GM12878 (cell line): ENCODE data around the gene UACA. TPM values are rescaled to one million over a fixed set of nuclear protein-coding genes. Genes with fewer than 3 reads are reported as not detected.

Experiments
- ATAC-seq: fragments of 200-7000 bp; cut with Tn5 transposase; 3 replicates; pipeline ENCODE4 v1.9.1; 2020; ENCODE audit warnings: mild to moderate bottlenecking, moderate library complexity
- BruUV-seq: library from RNA; stranded (reverse); fragments of 400-500 nt; replicated peaks from 2 replicates; lab custom pipeline; 2021; lab: Mats Ljungman, UMichigan
- CTCF ChIA-PET: fragments of 300-600 bp; sonication (Branson Sonifier 250); formaldehyde crosslinking; extraction: SDS; loops from one replicate; lab custom pipeline; 2021; ENCODE audit warnings: inconsistent platforms; lab: Yijun Ruan, JAX
- POLR2A ChIA-PET: fragments of 350-600 bp; formaldehyde crosslinking; extraction: SDS; loops from one replicate; lab custom pipeline; 2021; ENCODE audit warnings: inconsistent platforms; lab: Charles Lee
- RAD21 ChIA-PET: fragments of 300-600 bp; sonication (Branson Sonifier 250); formaldehyde crosslinking; loops from one replicate; lab custom pipeline; 2023; ENCODE audit warnings: antibody characterized with exemption; ENCODE audit not compliant: unreplicated experiment; lab: Charles Lee
- SMC1A ChIA-PET: fragments of 300-600 bp; sonication (Branson Sonifier 250); formaldehyde crosslinking; loops from one replicate; lab custom pipeline; 2023; ENCODE audit not compliant: unreplicated experiment, uncharacterized antibody; lab: Charles Lee
- DNase-seq: peaks from one replicate; pipeline ENCODE4 v3.0.0-alpha.2; 2011; ENCODE audit warnings: low read depth, low spot score
- FAIRE-seq: peaks from 3 replicates; lab custom pipeline; 2011; peaks lifted over from hg19 to GRCh38; lab: Jason Lieb, UNC
- H2AFZ ChIP-seq: 2 replicates; pipeline ENCODE4 v1.6.0; 2011; ENCODE audit warnings: low read depth, low read length, control low read depth; ENCODE audit not compliant: control insufficient read depth
- H3K27ac ChIP-seq: 2 replicates; pipeline ENCODE4 v1.5.1; 2011; ENCODE audit warnings: control low read depth; ENCODE audit not compliant: control insufficient read depth, insufficient read depth
- H3K27me3 ChIP-seq, 2 experiments: replicated peaks in 1 of 2; 2 replicates each; pipeline versions ENCODE4 v1.6.0 to v1.6.1; 2011; ENCODE audit warnings: low read length in 1 of 2; ENCODE audit not compliant: control insufficient read depth in 2 of 2, insufficient read depth in 2 of 2
- H3K36me3 ChIP-seq, 2 experiments: 2 replicates each; pipeline ENCODE4 v1.5.1; 2011; ENCODE audit warnings: low read length in 1 of 2; ENCODE audit not compliant: control insufficient read depth in 2 of 2, insufficient read depth in 2 of 2
- H3K4me1 ChIP-seq: 2 replicates; pipeline ENCODE4 v1.6.1; 2011; ENCODE audit warnings: mild to moderate bottlenecking, low read length, moderate library complexity, mixed read lengths; ENCODE audit not compliant: control insufficient read depth, insufficient read depth
- H3K4me2 ChIP-seq: 2 replicates; pipeline ENCODE4 v1.6.0; 2011; ENCODE audit warnings: control low read depth; ENCODE audit not compliant: control insufficient read depth, insufficient read depth
- H3K4me3 ChIP-seq: fragments of 200-600 bp; sonication (generic); 2 replicates; pipeline ENCODE4 v1.5.1; 2016
- H3K79me2 ChIP-seq: 2 replicates; pipeline ENCODE4 v1.6.0; 2011; ENCODE audit warnings: low read length; ENCODE audit not compliant: control insufficient read depth, insufficient read depth
- H3K9ac ChIP-seq: 2 replicates; pipeline ENCODE4 v1.8.0; 2011; ENCODE audit warnings: low read length, control low read depth, mixed read lengths; ENCODE audit not compliant: control insufficient read depth, insufficient read depth
- H3K9me3 ChIP-seq: replicated peaks from 3 replicates; pipeline ENCODE4 v1.5.1; 2011; ENCODE audit warnings: mild to moderate bottlenecking, low read length; ENCODE audit not compliant: control insufficient read depth, insufficient read depth
- H4K20me1 ChIP-seq: 2 replicates; pipeline ENCODE4 v1.6.0; 2011; ENCODE audit not compliant: control insufficient read depth, insufficient read depth
- CREB1 ChIP-seq: IDR thresholded peaks from 2 replicates; pipeline ENCODE4 v1.6.1; 2012; ENCODE audit warnings: low read depth, mild to moderate bottlenecking, inconsistent platforms
- ELK1 ChIP-seq: IDR thresholded peaks from 2 replicates; pipeline ENCODE4 v1.6.1; 2012; ENCODE audit warnings: low read depth, low read length, improper control_type of control experiment
- FOXK2 ChIP-seq: fragments of 450-650 bp; IDR thresholded peaks from 2 replicates; pipeline ENCODE4 v1.6.1; 2017; ENCODE audit warnings: mild to moderate bottlenecking, moderate library complexity
- RFX5 ChIP-seq: IDR thresholded peaks from 2 replicates; pipeline ENCODE4 v1.6.1; 2011; ENCODE audit warnings: low read depth, low read length, improper control_type of control experiment
- TAF1 ChIP-seq: IDR thresholded peaks from 2 replicates; pipeline ENCODE4 v1.6.1; 2011; ENCODE audit warnings: mild to moderate bottlenecking, low read depth, low read length, borderline replicate concordance
- USF2 ChIP-seq: IDR thresholded peaks from 2 replicates; pipeline ENCODE4 v1.6.1; 2011; ENCODE audit warnings: low read depth, low read length, improper control_type of control experiment, borderline replicate concordance
- YY1 ChIP-seq: IDR thresholded peaks from 2 replicates; pipeline ENCODE4 v1.6.1; 2011; ENCODE audit warnings: low read depth, mild to moderate bottlenecking, low read length
- ZBTB40 ChIP-seq: fragments of 450-650 bp; IDR thresholded peaks from 2 replicates; pipeline ENCODE4 v1.6.1; 2016; ENCODE audit warnings: mild to moderate bottlenecking, moderate library complexity, borderline replicate concordance
- ZNF24 ChIP-seq: fragments of 450-650 bp; IDR thresholded peaks from 2 replicates; pipeline ENCODE4 v1.6.1; 2017; ENCODE audit warnings: antibody characterized with exemption, mild to moderate bottlenecking
- ZNF592 ChIP-seq: fragments of 450-650 bp; IDR thresholded peaks from 2 replicates; pipeline ENCODE4 v1.6.1; 2017; ENCODE audit warnings: mild to moderate bottlenecking, moderate library complexity
- WGBS: methylation state at CpG from one replicate; pipeline ENCODE4 v1.1.6; 2016; ENCODE audit warnings: low lambda C conversion rate; ENCODE audit not compliant: insufficient replicate concordance, insufficient coverage; ENCODE audit errors: missing lambda C conversion rate; 5-methylcytosine and 5-hydroxymethylcytosine counted together
- in situ Hi-C: fragments of 300-500 bp; cut with MboI; formaldehyde crosslinking; loops from 9 replicates; pipeline ENCODE4 v1.14.3; 2018; ENCODE audit warnings: mixed read lengths
- intact Hi-C: fragments of 100-400 bp; cut with micrococcal nuclease; formaldehyde crosslinking; loops from one replicate; pipeline ENCODE4 v1.14.2; 2022; ENCODE audit not compliant: unreplicated experiment
- polyA plus RNA-seq, 11 experiments: library from polyadenylated mRNA; depleted of rRNA in 4 of 11; unstranded in 6 of 11; stranded (reverse) in 5 of 11; fragments of >200 nt; fragmentation: Nextera tagmentation in 4 of 11; fragmentation: Illumina TruSeq in 1 of 11; extraction: Ambion mirVana in 4 of 11; extraction: Trizol in 1 of 11; gene quantifications; 1 replicate in 1 of 11; 2 replicates in 10 of 11; pipeline versions ENCODE4 v1.2.1 to v1.2.3, GENCODE V29; 2011 to 2016; ENCODE audit warnings: inconsistent platforms in 2 of 11, missing spikeins in 2 of 11, low read depth in 1 of 11
- total RNA-seq, 4 experiments: library from RNA; depleted of rRNA in 3 of 4; stranded (reverse); fragments of >200 nt in 3 of 4; fragmentation: Illumina TruSeq in 1 of 4; extraction: Trizol in 1 of 4; gene quantifications; 2 replicates each; pipeline versions ENCODE4 v1.2.1 to v1.2.3, GENCODE V29; 2013 to 2021

UACA gene
- total and polyA plus RNA-seq, 10 of the 15 experiments (the other 5 are each of a cell fraction or from before 2014, with no cell fraction given): 0.30 to 4.0 (median 2.0) TPM

GRCh38 chr15:70763120-70763949 lies at the start of gene UACA (continued):
- TF ChIP-seq RFX5 (no peak), CREB1 (0 out of 2 replicates have a peak, but pooled peaks have one; percentile 24), ELK1 (no peak)

- H3K4me3 ChIP-seq: no peak overlapping the region
- ATAC-seq: no peak
- CTCF ChIA-PET: interaction anchor here (1.1 to 1.8 kb wide), 4 partner anchors 12 to 327 kb away, joined by 3 to 4 read pairs (median 3); no protein-coding TSS in a partner anchor
- H3K27me3 ChIP-seq: no peaks in the 10 kb centered on the region; a peak in 2 of 4 replicates
- no peaks in the 10 kb centered on the region for H3K9me3 ChIP-seq
- no TSS peak for BruUV-seq
- 37% methylated on average over 3 of the region's 4 CpGs for WGBS
- in situ Hi-C loops: no loop called here
- no peak overlapping the region for H3K4me2 ChIP-seq
- H3K79me2 ChIP-seq: no peaks in the 10 kb centered on the region
- SMC1A ChIA-PET: interaction anchor here (0.6 kb wide), 1 partner anchor 887 kb away, joined by 3 read pairs; no protein-coding TSS in a partner anchor
- H3K9ac ChIP-seq: no peak overlapping the region
- RAD21 ChIA-PET: no interaction called here
- no peak for FAIRE-seq
- no peak overlapping the region for H2AFZ ChIP-seq
- H4K20me1 ChIP-seq: no peaks in the 10 kb centered on the region
- POLR2A ChIA-PET: no interaction called here
- H3K36me3 ChIP-seq: no peaks in the 10 kb centered on the region
- DNase-seq: no peak
- no peaks in the 10 kb centered on the region for H3K4me1 ChIP-seq
- intact Hi-C loops: loop anchor here (2.0 to 5.0 kb wide), 2 partner anchors 134 to 1336 kb away; no protein-coding TSS in a partner anchor
- no peak overlapping the region for H3K27ac ChIP-seq
- TF ChIP-seq FOXK2 (no peak), TAF1 (no peak), ZBTB40 (no peak), YY1 (no peak), ZNF592 (no peak), ZNF24 (no peak), USF2 (no peak)
These were observed 49.5 kb upstream of the UACA start for GRCh38 chr15:70812827-70813364.
